Measurements from ENCODE around the gene SRR. TPM values are rescaled to one million over a fixed set of nuclear protein-coding genes. Genes with fewer than 3 reads are reported as not detected.

The SRR gene
- total RNA-seq, 2 donors from 2014 or later: 9.7 to 11.5 TPM

GRCh38 chr17:2373179-2373578, 69.4 kb downstream of the SRR start:
- Histone ChIP-seq H3K27me3 (no peaks in the 10 kb centered on the region), H3K4me1 (peaks cover 0 to 20% of the 10 kb centered on the region in 2 donors), H3K4me3 (no peak overlapping the region), H3K36me3 (peaks cover 33% of the 10 kb centered on the region), H3K9me3 (no peaks in the 10 kb centered on the region), H3K27ac (no peak overlapping the region)
- TF ChIP-seq CTCF (IDR thresholded peaks at IDR 0.05): no peak
- no peak for DNase-seq (ENCODE audit: low spot score)

Other genes with a start within 250 kb of the SRR start
- gene HIC1, start 248.8 kb upstream of the SRR start, total RNA-seq: 10 to 100 TPM; 15.5 to 18.0 TPM
- 10 to 100 TPM; 18.2 to 29.3 TPM for gene SMG6, start 165 bp upstream of the SRR start, total RNA-seq
- 10 to 100 TPM; 22.5 to 25.9 TPM for gene TSR1, start 32.5 kb downstream of the SRR start, total RNA-seq
- 10 to 100 TPM; 20.9 to 31.4 TPM for gene SGSM2, start 33.6 kb downstream of the SRR start, total RNA-seq
- 1 to 10 TPM; 3.7 to 7.7 TPM for gene MNT, start 97.1 kb downstream of the SRR start, total RNA-seq
- gene METTL16, start 207.9 kb downstream of the SRR start, total RNA-seq: 10 to 100 TPM; 16.4 to 17.9 TPM

All from right atrium auricular region (tissue), 2 donors.